GM04504 (cell line): ENCODE results near the gene PACRG.

Source experiments
- DNase-seq: peaks from one replicate; pipeline ENCODE4 v3.0.0-alpha.2; 2012; ENCODE audit warnings: low read depth

PACRG gene

GRCh38 chr6:163354085-163354484 is 626.3 kb downstream of the PACRG start:
- no peak for DNase-seq

DNA sequence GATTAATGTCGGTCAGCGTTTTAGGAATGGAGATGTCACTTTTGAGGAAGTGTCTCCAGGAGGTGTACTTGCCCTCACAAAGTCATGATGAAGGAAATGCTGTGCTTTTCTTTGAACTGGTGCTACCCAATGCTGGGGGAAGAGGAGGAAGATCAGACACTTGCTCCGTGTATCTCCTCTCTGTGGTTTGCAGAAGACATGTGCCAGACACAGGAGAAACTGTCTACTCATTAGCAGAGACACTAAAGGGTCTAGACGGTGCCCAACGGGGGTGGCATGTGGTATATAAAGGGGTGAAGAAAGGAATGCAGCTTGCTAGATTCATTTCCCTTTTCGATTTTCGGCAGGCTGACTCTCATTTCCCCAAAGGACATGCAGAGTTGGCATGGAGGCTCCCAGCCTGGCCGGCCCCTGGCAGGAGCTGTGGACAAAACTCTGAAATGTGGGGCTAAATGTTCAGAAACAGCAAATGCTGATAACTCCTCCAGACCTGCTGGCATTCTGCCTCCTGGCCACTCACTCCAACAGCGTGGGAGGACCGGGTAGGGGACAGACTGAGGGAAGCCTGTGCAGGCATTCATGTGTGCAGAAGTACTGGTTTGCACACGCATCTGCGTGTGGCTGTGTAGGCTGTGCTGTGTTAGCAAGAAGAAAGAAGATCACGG is 627.1 kb downstream of the PACRG start:
- DNase-seq, result no peak

- DNase-seq, result peak; percentile 28
Measured at GRCh38 chr6:163355426-163355991, 627.7 kb downstream of the PACRG start.

DNA sequence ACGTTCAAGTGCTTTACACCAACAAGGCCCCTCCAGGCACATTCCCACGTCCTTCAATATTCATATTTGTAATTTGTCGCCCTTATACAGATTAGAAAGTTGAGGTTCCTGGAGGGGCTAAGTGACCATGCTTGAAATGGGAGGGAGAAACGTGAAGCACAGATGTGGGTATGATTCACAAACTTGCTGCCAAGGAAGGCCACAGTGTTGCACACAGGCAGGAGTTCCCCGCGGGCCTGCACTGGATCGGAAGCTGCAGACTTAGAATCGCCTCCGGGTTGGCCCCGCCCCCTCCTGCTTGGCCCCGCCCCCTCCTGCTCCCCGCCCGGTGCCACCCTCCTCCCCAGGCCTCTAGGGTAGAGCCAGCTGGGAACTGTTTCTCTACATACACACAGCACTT is 628.5 kb downstream of the PACRG start:
- peak; percentile 60 for DNase-seq

GRCh38 chr6:163356743-163357142 is 629.0 kb downstream of the PACRG start:
- no peak for DNase-seq

GRCh38 chr6:163364641-163365040 is 636.9 kb downstream of the PACRG start:
- DNase-seq, result no peak
